ENCODE data around the gene SSH3.

Gene SSH3

GRCh38 chr11:67271541-67272284 lies 31.6 kb upstream of the SSH3 start:
- TF ChIP-seq CTCF (IDR thresholded peaks at IDR 0.05) = no peak
- Histone ChIP-seq H3K9ac (no peak overlapping the region), H3K27me3 (ENCODE audit: control insufficient read depth, insufficient read depth, low read length) (no peaks in the 10 kb centered on the region), H2AFZ (no peak overlapping the region), H3K4me2 (ENCODE audit: low read length) (no peak overlapping the region), H3K79me2 (peaks cover 20% of the 10 kb centered on the region), H3K4me1 (no peaks in the 10 kb centered on the region), H3K27ac (no peak overlapping the region), H3K9me3 (ENCODE audit: control insufficient read depth, low read length) (no peaks in the 10 kb centered on the region), H3K4me3 (ENCODE audit: low read depth, low read length) (no peak overlapping the region), H3K36me3 (ENCODE audit: control insufficient read depth, insufficient read depth, low read length) (no peaks in the 10 kb centered on the region)

- Histone ChIP-seq H3K27me3 (ENCODE audit: control insufficient read depth, insufficient read depth, low read length) (no peaks in the 10 kb centered on the region), H3K79me2 (peaks cover 17% of the 10 kb centered on the region), H3K27ac (no peak overlapping the region), H3K9me3 (ENCODE audit: control insufficient read depth, low read length) (no peaks in the 10 kb centered on the region), H2AFZ (no peak overlapping the region), H3K4me3 (ENCODE audit: low read depth, low read length) (no peak overlapping the region), H3K9ac (no peak overlapping the region), H3K4me2 (ENCODE audit: low read length) (no peak overlapping the region), H3K36me3 (ENCODE audit: control insufficient read depth, insufficient read depth, low read length) (no peaks in the 10 kb centered on the region), H3K4me1 (no peaks in the 10 kb centered on the region)
- no peak for TF ChIP-seq CTCF (IDR thresholded peaks at IDR 0.05)
Observed at GRCh38 chr11:67272327-67273259, 30.7 kb upstream of the SSH3 start.

GRCh38 chr11:67273260-67273990 lies 29.9 kb upstream of the SSH3 start:
- H3K36me3 ChIP-seq (ENCODE audit: control insufficient read depth, insufficient read depth, low read length) = no peaks in the 10 kb centered on the region
- no peaks in the 10 kb centered on the region for H3K9me3 ChIP-seq (ENCODE audit: control insufficient read depth, low read length)
- no peak overlapping the region for H3K9ac ChIP-seq
- H3K79me2 ChIP-seq = peaks cover 9% of the 10 kb centered on the region
- H2AFZ ChIP-seq = no peak overlapping the region
- H3K27ac ChIP-seq = no peak overlapping the region
- H3K4me1 ChIP-seq = no peaks in the 10 kb centered on the region
- H3K4me3 ChIP-seq (ENCODE audit: low read depth, low read length) = no peak overlapping the region
- H3K27me3 ChIP-seq (ENCODE audit: control insufficient read depth, insufficient read depth, low read length) = no peaks in the 10 kb centered on the region
- TF ChIP-seq CTCF (IDR thresholded peaks at IDR 0.05) = no peak
- H3K4me2 ChIP-seq (ENCODE audit: low read length) = no peak overlapping the region

- Histone ChIP-seq H3K27ac (peak overlapping the region; percentile 16), H3K4me3 (ENCODE audit: low read depth, low read length) (no peak overlapping the region), H3K4me1 (no peaks in the 10 kb centered on the region), H3K27me3 (ENCODE audit: control insufficient read depth, insufficient read depth, low read length) (no peaks in the 10 kb centered on the region), H3K36me3 (ENCODE audit: control insufficient read depth, insufficient read depth, low read length) (no peaks in the 10 kb centered on the region), H2AFZ (no peak overlapping the region), H3K9ac (no peak overlapping the region), H3K4me2 (ENCODE audit: low read length) (no peak overlapping the region), H3K9me3 (ENCODE audit: control insufficient read depth, low read length) (no peaks in the 10 kb centered on the region), H3K79me2 (peaks cover 5% of the 10 kb centered on the region)
- TF ChIP-seq CTCF (IDR thresholded peaks at IDR 0.05) = no peak
Observed at GRCh38 chr11:67274768-67275605, 28.3 kb upstream of the SSH3 start.
